GM21390 (cell line): Measurements from ENCODE around the gene PPDPF.
A peak's percentile ranks its signal among the peaks of the same experiment; 100 is the strongest.
"Not testable (repeated sequence)": the region's sequence is repeated elsewhere in the genome, so short reads cannot be mapped to it uniquely, and the experiment has no call there.

Experiments
- ATAC-seq: cut with Tn5 transposase; IDR thresholded peaks from one replicate; pipeline ENCODE4 v1.9.1; 2021; ENCODE audit not compliant: unreplicated experiment

The PPDPF gene

GRCh38 chr20:63561624-63562396 is 41.2 kb downstream of the PPDPF start:
- no peak for ATAC-seq

GRCh38 chr20:63562461-63563224 is 42.1 kb downstream of the PPDPF start:
- no peak for ATAC-seq

- no peak for ATAC-seq
Measured at GRCh38 chr20:63563225-63563935, 42.8 kb downstream of the PPDPF start.

- ATAC-seq: no peak
Measured at GRCh38 chr20:63564036-63564810, 43.7 kb downstream of the PPDPF start.

GRCh38 chr20:63565021-63565698 is 44.6 kb downstream of the PPDPF start:
- ATAC-seq: no peak

GRCh38 chr20:63565699-63566335 is 45.3 kb downstream of the PPDPF start:
- no peak for ATAC-seq

- ATAC-seq: no peak
Measured at GRCh38 chr20:63566395-63567135, 46.0 kb downstream of the PPDPF start.

GRCh38 chr20:63567136-63567385 is 46.5 kb downstream of the PPDPF start:
- no peak for ATAC-seq

- peak; percentile 65 for ATAC-seq
Measured at GRCh38 chr20:63567386-63568169, 47.0 kb downstream of the PPDPF start.

GRCh38 chr20:63568170-63568981 is 47.8 kb downstream of the PPDPF start:
- ATAC-seq: no peak

- no peak for ATAC-seq
Measured at GRCh38 chr20:63568986-63569949, 48.7 kb downstream of the PPDPF start.

- no peak for ATAC-seq
Measured at GRCh38 chr20:63570281-63571086, 49.9 kb downstream of the PPDPF start.

GRCh38 chr20:63571087-63571478 is 50.5 kb downstream of the PPDPF start:
- ATAC-seq: not testable (repeated sequence)
